Neural cell (in vitro differentiated cells): ENCODE measurements around the gene IGFL2.

Source experiments
- CTCF ChIP-seq: fragments of 450-650 bp; IDR thresholded peaks from 2 replicates; pipeline ENCODE4 v1.5.1; 2014; ENCODE audit warnings: antibody characterized with exemption, mild to moderate bottlenecking, moderate library complexity; ENCODE audit not compliant: poor library complexity, severe bottlenecking
- MXI1 ChIP-seq: fragments of 450-650 bp; conservative IDR thresholded peaks from 2 replicates; pipeline ENCODE4 v1.6.1; 2014; ENCODE audit warnings: antibody characterized with exemption, mild to moderate bottlenecking; ENCODE audit not compliant: poor library complexity, severe bottlenecking
- SMC3 ChIP-seq: fragments of 450-650 bp; conservative IDR thresholded peaks from 2 replicates; pipeline ENCODE4 v1.6.1; 2014; ENCODE audit warnings: antibody characterized with exemption, mild to moderate bottlenecking, moderate library complexity; ENCODE audit not compliant: poor library complexity

- TF ChIP-seq CTCF, result no peak
- no peak for TF ChIP-seq SMC3
- no peak for TF ChIP-seq MXI1
Observed at GRCh38 chr19:46101293-46101692, 46.7 kb upstream of the IGFL2 start.
